GM21515 (cell line): ENCODE data around the gene PMPCA.
A peak's percentile ranks its signal among the peaks of the same experiment; 100 is the strongest.

Experiments used
- ATAC-seq: cut with Tn5 transposase; IDR thresholded peaks from one replicate; pipeline ENCODE4 v1.9.1; 2021; ENCODE audit not compliant: unreplicated experiment

Gene PMPCA

DNA sequence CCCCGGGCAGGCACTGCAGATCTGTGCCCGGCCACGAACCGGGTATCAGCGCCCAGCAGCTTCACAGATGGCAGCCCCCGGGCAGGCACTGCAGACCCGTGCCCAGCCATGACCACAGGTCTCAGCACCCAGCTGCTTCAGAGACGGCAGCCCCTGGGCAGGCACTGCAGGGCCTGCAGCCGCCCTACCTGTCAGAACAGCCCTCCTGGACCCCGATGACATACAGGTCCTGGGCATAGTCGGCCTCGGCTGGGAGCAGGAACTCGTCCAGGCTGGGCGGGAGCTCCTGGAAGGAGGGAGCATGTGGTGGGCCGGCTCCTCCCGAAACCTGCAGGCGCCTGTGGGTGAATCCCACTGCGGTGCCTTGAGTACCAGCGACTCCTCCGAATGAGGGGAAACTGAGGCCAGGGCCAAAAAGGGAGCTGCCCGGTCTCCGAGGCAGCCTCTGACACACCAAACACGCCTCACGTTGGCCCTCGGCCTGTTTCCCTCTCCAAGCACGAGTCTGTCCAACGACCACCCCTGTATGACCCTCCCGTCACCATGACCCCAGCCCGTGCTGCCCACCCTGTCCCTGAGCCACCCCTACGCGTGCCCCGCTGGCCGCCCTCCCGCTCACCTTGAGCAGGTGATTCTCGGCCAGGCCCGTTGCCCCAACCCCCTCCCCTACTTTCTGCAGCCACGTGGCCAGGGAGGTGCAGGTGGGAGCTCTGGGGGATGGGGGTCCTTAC lies 23.6 kb downstream of the PMPCA start:
- no peak for ATAC-seq

DNA sequence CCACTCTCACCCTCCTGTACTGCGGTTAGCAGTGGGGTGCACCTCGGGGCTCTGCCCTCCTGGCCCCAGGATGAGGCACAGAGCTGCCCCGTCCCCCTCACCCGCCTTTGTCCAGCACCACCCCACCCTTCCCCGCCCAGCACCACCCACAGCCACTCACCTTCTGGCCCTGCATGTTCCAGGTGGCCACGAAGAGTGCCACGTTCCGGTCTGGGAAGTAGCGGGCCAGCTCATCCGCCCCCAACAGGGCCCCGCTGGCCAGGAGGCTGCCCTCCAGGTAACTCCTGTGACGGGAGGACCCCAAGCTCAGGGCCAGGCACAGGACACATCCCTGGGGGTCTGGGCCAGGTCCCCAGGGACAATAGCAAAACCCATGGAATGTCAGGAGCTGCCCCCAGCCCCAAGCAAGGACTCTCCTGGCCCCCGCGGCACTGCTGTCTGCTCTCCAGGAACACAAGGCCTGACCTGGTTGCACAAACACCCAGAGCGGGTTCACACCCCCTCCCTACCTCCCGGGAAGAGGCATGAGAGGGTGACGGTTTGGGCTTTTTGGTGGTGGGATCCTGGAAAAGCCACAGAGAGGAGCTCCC lies 24.2 kb downstream of the PMPCA start:
- no peak for ATAC-seq

GRCh38 chr9:136436055-136436634 lies 25.7 kb downstream of the PMPCA start:
- ATAC-seq, result no peak

DNA sequence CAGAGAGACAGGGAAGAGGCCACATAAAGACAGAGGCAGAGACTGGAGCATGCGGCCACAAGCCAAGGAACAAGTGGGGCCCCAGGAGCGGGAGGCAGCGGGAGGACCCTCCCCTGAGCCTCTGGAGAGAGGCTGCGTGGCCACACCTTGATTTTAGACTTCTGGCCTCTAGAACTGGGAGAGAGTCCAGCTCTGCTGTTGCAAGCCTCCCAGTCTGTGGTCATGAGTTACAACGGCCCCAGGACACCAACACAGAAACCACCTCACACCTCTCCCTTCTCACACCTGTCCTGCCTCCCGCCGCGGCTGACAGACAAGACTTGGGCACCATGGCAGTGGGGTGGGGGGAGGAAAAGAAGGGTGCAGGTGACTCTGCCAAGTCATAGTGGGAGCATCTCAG lies 27.0 kb downstream of the PMPCA start:
- no peak for ATAC-seq

- no peak for ATAC-seq
Measured at GRCh38 chr9:136437839-136438547, 27.5 kb downstream of the PMPCA start.

- ATAC-seq, result peak; percentile 34
Measured at GRCh38 chr9:136438548-136439480, 28.4 kb downstream of the PMPCA start.

DNA sequence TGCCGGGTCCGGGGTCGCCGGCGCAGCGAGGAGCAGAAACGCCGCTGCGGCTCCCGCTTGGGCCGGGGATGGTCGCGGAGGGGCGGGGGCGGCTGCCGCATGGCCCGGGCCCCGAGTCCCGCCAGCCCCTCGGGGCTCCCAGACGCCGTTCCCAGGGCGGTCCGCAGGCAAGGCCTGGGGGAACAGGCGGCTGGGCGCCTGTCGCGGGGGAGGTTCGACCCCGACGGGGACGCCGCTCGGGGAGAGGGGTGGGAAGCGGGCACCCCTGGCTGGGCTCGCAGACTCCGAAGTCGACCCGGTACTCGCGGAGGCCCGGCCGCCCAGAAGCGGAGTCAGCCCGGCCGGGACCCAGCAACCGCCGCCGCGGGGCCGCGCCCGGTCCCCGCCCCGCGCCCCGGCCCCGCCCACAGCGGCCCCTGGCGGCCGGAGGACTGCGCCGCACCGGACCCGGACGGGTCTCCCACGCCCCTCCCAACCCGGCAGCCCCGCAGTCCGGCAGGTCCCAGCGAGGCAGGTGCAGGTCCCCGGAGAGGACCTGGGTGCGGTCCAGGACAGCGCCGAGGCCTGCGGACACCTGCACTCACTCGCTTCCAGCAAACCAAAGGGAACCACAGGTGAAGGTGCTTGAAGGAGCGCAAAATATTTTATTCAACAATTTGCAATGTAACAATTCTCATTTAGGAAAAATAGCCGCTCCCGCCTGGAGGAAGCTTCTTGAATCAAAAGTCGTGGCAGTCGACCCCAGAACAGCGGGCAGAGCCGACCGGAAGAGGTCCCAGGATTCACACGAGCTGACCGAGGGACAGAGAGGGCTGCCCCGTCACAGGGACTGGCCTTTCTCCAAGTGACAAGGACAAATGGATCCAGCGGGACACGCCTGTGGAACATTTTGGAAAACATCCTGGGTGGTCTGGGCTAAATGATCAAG lies 29.3 kb downstream of the PMPCA start, which contains the start of gene INPP5E:
INPP5E (minus strand) TSS at position 365 of the 928 bp plus-strand sequence. CDS start 426 bp downstream, outside the sequence.
- ATAC-seq, result peak; percentile 59

DNA sequence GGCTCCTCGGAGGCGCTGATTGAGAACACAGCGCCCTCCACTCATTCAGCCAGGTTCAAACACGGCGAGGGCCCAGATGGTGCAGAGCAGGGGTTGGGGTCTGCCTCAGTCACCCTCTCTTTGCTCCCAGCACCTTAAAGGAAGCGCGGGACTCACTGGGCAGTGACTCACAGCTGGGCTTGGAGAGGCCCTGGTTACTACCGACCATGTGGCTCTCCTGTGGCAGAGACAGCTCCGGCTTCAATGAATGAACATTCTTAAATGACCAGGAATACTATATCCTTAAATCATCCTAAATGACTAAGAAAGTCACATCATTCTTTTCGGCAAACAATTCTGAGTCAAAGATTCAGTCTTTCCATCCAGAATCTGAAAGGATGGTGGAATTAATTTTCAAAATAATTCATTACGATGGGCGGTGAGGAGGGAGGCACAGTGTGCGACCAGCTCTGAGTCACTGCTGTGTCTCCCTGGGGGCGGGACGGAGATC lies 30.8 kb downstream of the PMPCA start:
- no peak for ATAC-seq

- no peak for ATAC-seq
Measured at GRCh38 chr9:136441681-136442245, 31.3 kb downstream of the PMPCA start.

DNA sequence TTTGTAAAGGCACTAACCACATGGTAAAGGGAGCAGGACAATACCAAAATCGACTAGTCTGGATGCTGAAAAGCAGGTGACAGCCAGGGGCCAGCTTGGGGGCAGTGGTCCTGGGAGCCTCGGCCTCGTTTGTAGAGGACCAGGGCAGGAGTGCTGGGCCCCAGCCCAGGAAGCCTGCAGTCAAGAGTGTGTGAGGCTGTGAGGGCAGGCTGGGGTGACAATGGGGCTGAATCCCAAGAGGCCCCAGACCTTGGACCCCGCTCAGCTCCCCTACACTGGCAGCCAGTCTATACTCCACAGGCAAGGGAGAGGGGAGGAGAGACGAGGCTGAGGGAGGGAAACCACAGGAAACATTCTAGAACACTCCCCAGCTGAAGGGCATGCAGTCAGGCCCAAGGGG lies 31.8 kb downstream of the PMPCA start:
- ATAC-seq, result no peak

DNA sequence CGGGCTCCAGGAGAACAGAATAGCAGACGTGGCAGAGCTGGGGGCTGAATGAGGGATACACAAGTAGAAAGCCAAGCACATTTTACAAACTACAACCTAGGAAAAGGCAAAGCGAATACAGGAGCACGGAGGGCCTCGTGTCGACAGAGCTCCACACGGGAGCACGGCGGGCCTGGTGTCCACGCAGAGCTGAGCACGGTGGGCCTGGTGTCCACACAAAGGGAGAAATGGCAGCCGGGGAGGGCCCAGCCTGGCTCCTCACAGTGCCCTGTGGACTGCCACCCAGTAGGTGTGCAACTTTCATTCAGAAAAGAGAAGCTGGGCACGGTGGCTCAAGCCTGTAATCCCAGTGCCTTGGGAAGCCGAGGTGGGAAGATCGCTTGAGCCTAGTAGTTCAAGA lies 32.6 kb downstream of the PMPCA start:
- ATAC-seq, result no peak

DNA sequence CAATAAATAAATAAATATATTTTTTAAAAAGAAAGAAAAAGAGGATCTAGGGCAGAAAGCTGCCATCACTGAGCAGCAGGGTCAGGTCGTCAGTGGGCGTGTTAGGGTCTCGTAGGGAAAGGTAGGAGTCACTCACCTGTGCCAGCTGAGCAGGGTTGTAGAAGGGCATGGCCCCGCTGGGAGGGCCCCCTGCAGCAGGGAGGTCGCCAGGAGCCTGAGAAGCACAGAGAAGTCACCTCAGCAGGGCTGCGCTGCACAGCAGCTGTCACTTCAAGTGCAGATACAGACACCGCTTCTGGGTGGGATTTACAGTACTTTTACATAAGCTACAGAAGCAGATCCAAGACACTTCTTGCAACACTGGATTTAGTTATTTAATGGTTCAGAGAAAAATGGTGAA lies 33.2 kb downstream of the PMPCA start:
- no peak for ATAC-seq

GRCh38 chr9:136444102-136444501 lies 33.6 kb downstream of the PMPCA start:
- no peak for ATAC-seq

DNA sequence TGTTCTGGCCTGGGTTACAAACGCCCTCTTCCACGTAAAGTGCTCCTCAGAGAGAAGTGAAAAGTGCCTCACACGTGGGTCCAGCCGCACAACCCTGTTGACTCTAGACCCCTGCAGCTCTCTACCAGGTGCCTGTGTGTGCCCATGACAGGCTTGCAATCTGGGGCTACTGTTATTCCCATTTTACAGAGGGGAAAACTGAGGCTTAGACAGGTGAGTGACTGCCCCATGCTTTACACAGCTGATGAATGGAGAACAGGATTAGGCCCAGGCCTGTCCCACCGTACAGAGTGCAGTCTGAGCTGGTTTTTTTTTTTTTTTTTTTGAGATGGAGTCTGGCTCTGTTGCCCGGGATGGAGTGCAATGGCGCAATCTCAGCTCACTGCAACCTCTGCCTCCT lies 35.3 kb downstream of the PMPCA start:
- no peak for ATAC-seq

DNA sequence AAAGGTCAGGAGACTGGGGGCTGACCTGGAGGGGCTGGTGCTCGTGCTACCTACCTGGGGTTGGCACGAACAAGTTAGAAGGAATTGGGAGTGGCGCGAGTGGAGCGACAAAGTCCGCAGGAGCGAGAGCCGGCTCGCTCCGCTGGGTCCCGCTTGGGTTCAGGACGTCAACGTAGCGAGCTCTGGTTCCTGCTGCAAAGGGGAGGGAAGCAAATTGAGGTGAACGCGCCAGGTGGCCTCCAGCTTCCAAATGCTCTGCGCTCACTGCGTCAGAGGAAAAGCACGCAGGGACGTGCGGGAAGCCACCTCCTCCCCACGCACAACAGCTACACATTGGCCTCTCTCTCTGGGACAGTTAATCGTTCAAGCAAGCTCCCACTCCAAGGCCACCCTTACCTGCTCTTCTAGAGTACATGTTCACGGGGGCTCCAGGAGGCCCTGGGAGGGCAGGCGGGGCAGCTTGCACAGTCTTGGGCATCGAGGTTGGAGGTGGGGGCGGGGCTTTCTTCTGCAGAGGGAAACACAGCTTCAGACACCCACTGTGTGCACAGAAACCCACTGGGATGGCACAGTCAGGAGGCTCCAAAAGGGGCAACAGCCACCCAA lies 36.8 kb downstream of the PMPCA start:
- ATAC-seq, result no peak

- ATAC-seq, result no peak
Measured at GRCh38 chr9:136448655-136449054, 38.2 kb downstream of the PMPCA start.

GRCh38 chr9:136451221-136451877 lies 40.9 kb downstream of the PMPCA start:
- no peak for ATAC-seq

GRCh38 chr9:136453326-136453725 lies 42.9 kb downstream of the PMPCA start:
- ATAC-seq, result no peak
